Mesendoderm (in vitro differentiated cells): Measurements from ENCODE around the gene TNNI2.

Experiments used
- DNase-seq: peaks from one replicate; pipeline ENCODE4 v3.0.0; 2013
- H2AK5ac ChIP-seq: 2 replicates; pipeline ENCODE4 v1.6.1; 2013; ENCODE audit warnings: low read length, inconsistent platforms
- H2BK120ac ChIP-seq: 2 replicates; pipeline ENCODE4 v1.6.1; 2013; ENCODE audit warnings: low read depth, mild to moderate bottlenecking, low read length, moderate library complexity, mixed read lengths
- H2BK15ac ChIP-seq: replicated peaks from 2 replicates; pipeline ENCODE4 v1.6.1; 2013; ENCODE audit warnings: low read depth, mild to moderate bottlenecking, moderate library complexity
- H2BK5ac ChIP-seq: 2 replicates; pipeline ENCODE4 v1.6.1; 2013; ENCODE audit warnings: low read length, inconsistent platforms
- H3K18ac ChIP-seq: 2 replicates; pipeline ENCODE4 v1.6.1; 2013; ENCODE audit warnings: mild to moderate bottlenecking, low read length, mixed read lengths
- H3K23ac ChIP-seq: one replicate; pipeline ENCODE4 v1.6.1; 2013; ENCODE audit warnings: low read length
- H3K27ac ChIP-seq: 2 replicates; pipeline ENCODE4 v1.5.1; 2013; ENCODE audit warnings: low read depth, mild to moderate bottlenecking, inconsistent platforms, low read length, moderate library complexity
- H3K27me3 ChIP-seq: 2 replicates; pipeline ENCODE4 v1.6.1; 2013; ENCODE audit warnings: low read length, control low read depth, mild to moderate bottlenecking, inconsistent platforms; ENCODE audit not compliant: insufficient read depth, poor library complexity
- H3K36me3 ChIP-seq: 2 replicates; pipeline ENCODE4 v1.6.1; 2013; ENCODE audit warnings: low read length, inconsistent platforms; ENCODE audit not compliant: control insufficient read depth, insufficient read depth
- H3K4ac ChIP-seq: one replicate; pipeline ENCODE4 v1.6.1; 2013; ENCODE audit warnings: low read depth, mild to moderate bottlenecking, low read length, moderate library complexity
- H3K4me1 ChIP-seq: 2 replicates; pipeline ENCODE4 v1.6.1; 2013; ENCODE audit warnings: low read depth, low read length, inconsistent platforms; ENCODE audit not compliant: control insufficient read depth
- H3K4me2 ChIP-seq: 2 replicates; pipeline ENCODE4 v1.6.1; 2013; ENCODE audit warnings: low read length
- H3K4me3 ChIP-seq: 2 replicates; pipeline ENCODE4 v1.5.1; 2013; ENCODE audit warnings: mild to moderate bottlenecking, low read length
- H3K56ac ChIP-seq: one replicate; pipeline ENCODE4 v1.6.1; 2013; ENCODE audit warnings: low read length
- H3K79me1 ChIP-seq: 2 replicates; pipeline ENCODE4 v1.6.1; 2013; ENCODE audit warnings: low read length, inconsistent platforms
- H3K79me2 ChIP-seq: 2 replicates; pipeline ENCODE4 v1.6.1; 2013; ENCODE audit warnings: mild to moderate bottlenecking, low read length; ENCODE audit not compliant: control insufficient read depth, insufficient read depth
- H3K9ac ChIP-seq: 2 replicates; pipeline ENCODE4 v1.6.1; 2013; ENCODE audit warnings: low read length, inconsistent platforms
- H4K5ac ChIP-seq: one replicate; pipeline ENCODE4 v1.6.1; 2013; ENCODE audit warnings: low read length
- H4K8ac ChIP-seq: one replicate; pipeline ENCODE4 v1.6.1; 2013; ENCODE audit warnings: low read depth, mild to moderate bottlenecking, control low read depth, low read length, moderate library complexity
- WGBS: extraction: QIAGEN DNeasy Blood & Tissue Kit; methylation state at CpG from one replicate; pipeline ENCODE4 v1.1.7; 2013; ENCODE audit warnings: low lambda C conversion rate, missing lambda C conversion rate; ENCODE audit not compliant: insufficient coverage; ENCODE audit errors: extremely low coverage; 5-methylcytosine and 5-hydroxymethylcytosine counted together

Gene TNNI2

GRCh38 chr11:1845561-1846452, 7.0 kb downstream of the TNNI2 start:
- no peaks in the 10 kb centered on the region for H3K4me1 ChIP-seq
- no peak overlapping the region for H2BK120ac ChIP-seq
- H3K27me3 ChIP-seq: no peaks in the 10 kb centered on the region
- H3K9ac ChIP-seq: no peak overlapping the region
- no CpG with 5 or more reads among the region's 21 CpGs for WGBS
- H3K4me2 ChIP-seq: no peak overlapping the region
- H3K36me3 ChIP-seq: no peaks in the 10 kb centered on the region
- H3K56ac ChIP-seq: no peak overlapping the region
- no peak overlapping the region for H3K4ac ChIP-seq
- no peak overlapping the region for H3K18ac ChIP-seq
- H3K79me2 ChIP-seq: no peaks in the 10 kb centered on the region
- no peak overlapping the region for H4K8ac ChIP-seq
- H2BK5ac ChIP-seq: no peak overlapping the region
- H2AK5ac ChIP-seq: no peak overlapping the region
- H3K27ac ChIP-seq: no peak overlapping the region
- no peak overlapping the region for H3K4me3 ChIP-seq
- H2BK15ac ChIP-seq: no peak overlapping the region
- H3K23ac ChIP-seq: no peak overlapping the region
- no peak overlapping the region for H4K5ac ChIP-seq
- no peaks in the 10 kb centered on the region for H3K79me1 ChIP-seq
- DNase-seq: no peak

GRCh38 chr11:1846453-1846932, 7.7 kb downstream of the TNNI2 start:
- Histone ChIP-seq H3K27ac (no peak overlapping the region), H4K5ac (no peak overlapping the region), H2BK120ac (no peak overlapping the region), H2AK5ac (no peak overlapping the region), H3K23ac (no peak overlapping the region), H2BK5ac (no peak overlapping the region), H3K4ac (no peak overlapping the region), H3K4me1 (no peaks in the 10 kb centered on the region), H3K56ac (no peak overlapping the region), H3K79me1 (no peaks in the 10 kb centered on the region), H2BK15ac (no peak overlapping the region), H3K27me3 (no peaks in the 10 kb centered on the region), H3K4me2 (no peak overlapping the region), H3K4me3 (no peak overlapping the region), H4K8ac (no peak overlapping the region), H3K36me3 (no peaks in the 10 kb centered on the region), H3K9ac (no peak overlapping the region), H3K18ac (no peak overlapping the region), H3K79me2 (no peaks in the 10 kb centered on the region)
- DNase-seq: no peak
- WGBS: no CpG with 5 or more reads among the region's 9 CpGs

DNA sequence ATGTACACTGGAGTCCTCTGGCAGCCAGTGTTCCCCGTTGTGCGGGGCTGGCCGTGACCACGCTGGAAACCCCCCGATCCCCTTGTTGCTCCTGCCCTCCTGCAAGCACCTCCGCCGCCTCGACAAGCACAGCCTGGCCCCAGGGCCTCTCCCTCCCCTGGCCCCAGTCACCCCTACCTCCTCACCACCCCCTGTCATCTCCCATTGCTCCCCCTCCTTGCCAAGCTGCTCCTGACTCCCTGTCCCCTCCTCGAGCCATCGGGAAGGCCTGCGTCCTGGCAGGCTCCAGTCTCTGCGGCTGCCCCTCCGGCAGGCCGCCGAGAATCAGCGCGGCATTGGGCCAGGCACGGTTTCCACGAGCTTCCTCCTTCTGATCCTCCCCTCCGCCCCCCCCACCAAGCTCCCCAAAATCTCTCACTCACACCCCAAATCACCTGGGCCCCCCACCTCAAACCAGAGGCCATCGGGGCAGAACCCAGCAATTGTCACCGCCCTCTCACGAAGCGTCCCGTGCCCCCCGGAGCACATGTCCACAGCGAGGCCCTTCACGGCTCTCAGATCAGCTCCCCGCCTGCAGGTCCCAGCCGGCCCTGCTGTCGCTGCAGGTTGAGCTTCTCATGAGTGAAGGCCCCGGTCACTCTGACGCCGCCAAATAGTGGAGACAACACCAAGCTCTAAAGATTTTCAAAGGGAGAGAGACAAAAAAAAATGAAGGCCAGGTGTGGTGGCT, 8.4 kb downstream of the TNNI2 start:
- no peak overlapping the region for H4K8ac ChIP-seq
- H4K5ac ChIP-seq: no peak overlapping the region
- H3K79me2 ChIP-seq: no peaks in the 10 kb centered on the region
- no peak overlapping the region for H3K4me2 ChIP-seq
- no peak overlapping the region for H3K56ac ChIP-seq
- no peaks in the 10 kb centered on the region for H3K36me3 ChIP-seq
- H2BK5ac ChIP-seq: no peak overlapping the region
- no peak overlapping the region for H3K23ac ChIP-seq
- H3K9ac ChIP-seq: no peak overlapping the region
- no peaks in the 10 kb centered on the region for H3K27me3 ChIP-seq
- no peaks in the 10 kb centered on the region for H3K4me1 ChIP-seq
- H2AK5ac ChIP-seq: no peak overlapping the region
- H3K4ac ChIP-seq: no peak overlapping the region
- no peaks in the 10 kb centered on the region for H3K79me1 ChIP-seq
- H3K27ac ChIP-seq: no peak overlapping the region
- no peak overlapping the region for H3K4me3 ChIP-seq
- DNase-seq: no peak
- H2BK15ac ChIP-seq: no peak overlapping the region
- no peak overlapping the region for H2BK120ac ChIP-seq
- no CpG with 5 or more reads among the region's 34 CpGs for WGBS
- H3K18ac ChIP-seq: no peak overlapping the region

DNA sequence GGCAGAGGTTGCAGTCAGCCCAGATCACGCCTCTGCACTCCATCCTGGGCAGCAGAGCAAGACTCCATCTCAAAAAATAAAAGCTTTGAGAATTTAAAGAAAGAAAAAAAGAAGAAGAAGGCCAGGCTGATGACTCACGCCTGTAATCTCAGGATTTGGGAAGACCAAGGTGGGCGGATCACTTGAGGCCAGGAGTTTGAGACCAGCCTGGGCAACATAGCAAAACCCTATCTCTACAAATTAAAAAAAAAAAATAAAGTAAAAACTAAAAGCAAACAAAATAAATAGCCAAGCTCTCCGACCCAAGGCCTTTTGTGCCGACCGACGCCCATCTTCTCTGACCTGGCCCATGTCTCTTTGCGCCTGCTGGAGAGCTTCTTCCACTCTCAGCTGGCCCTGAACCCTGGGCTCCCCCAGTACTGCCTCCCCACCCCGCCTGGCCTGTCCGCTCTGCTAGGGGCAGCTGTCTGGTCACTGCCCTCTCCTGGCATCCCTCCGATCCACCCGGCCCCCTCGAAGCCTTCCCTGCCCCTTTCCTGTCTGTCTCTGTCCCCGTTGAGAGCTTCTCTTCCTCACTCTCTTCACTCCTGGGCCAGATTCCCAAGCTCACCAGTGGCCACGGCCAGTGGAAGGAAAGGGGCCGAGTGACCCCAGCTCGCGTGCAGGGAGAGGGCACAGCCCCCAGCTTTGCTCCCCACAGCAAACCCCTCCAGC, 9.3 kb downstream of the TNNI2 start:
- H4K5ac ChIP-seq: no peak overlapping the region
- H3K23ac ChIP-seq: no peak overlapping the region
- H3K27me3 ChIP-seq: no peaks in the 10 kb centered on the region
- H4K8ac ChIP-seq: no peak overlapping the region
- H3K36me3 ChIP-seq: no peaks in the 10 kb centered on the region
- no peaks in the 10 kb centered on the region for H3K4me1 ChIP-seq
- no peak overlapping the region for H3K4ac ChIP-seq
- H2BK120ac ChIP-seq: no peak overlapping the region
- no peak overlapping the region for H3K9ac ChIP-seq
- no peak overlapping the region for H2AK5ac ChIP-seq
- no peaks in the 10 kb centered on the region for H3K79me1 ChIP-seq
- no peak overlapping the region for H2BK5ac ChIP-seq
- no peak overlapping the region for H3K18ac ChIP-seq
- DNase-seq: no peak
- no peak overlapping the region for H3K4me2 ChIP-seq
- no peak overlapping the region for H2BK15ac ChIP-seq
- WGBS: no CpG with 5 or more reads among the region's 18 CpGs
- no peak overlapping the region for H3K27ac ChIP-seq
- H3K4me3 ChIP-seq: no peak overlapping the region
- H3K56ac ChIP-seq: no peak overlapping the region
- no peaks in the 10 kb centered on the region for H3K79me2 ChIP-seq

GRCh38 chr11:1848640-1849430, 10.1 kb downstream of the TNNI2 start:
- no peaks in the 10 kb centered on the region for H3K4me1 ChIP-seq
- no peak overlapping the region for H2BK15ac ChIP-seq
- no peaks in the 10 kb centered on the region for H3K79me2 ChIP-seq
- no peak overlapping the region for H3K27ac ChIP-seq
- H2BK5ac ChIP-seq: no peak overlapping the region
- no peak for DNase-seq
- no peaks in the 10 kb centered on the region for H3K27me3 ChIP-seq
- no peak overlapping the region for H3K9ac ChIP-seq
- no peak overlapping the region for H2BK120ac ChIP-seq
- H3K79me1 ChIP-seq: no peaks in the 10 kb centered on the region
- H3K18ac ChIP-seq: no peak overlapping the region
- no peak overlapping the region for H3K23ac ChIP-seq
- H2AK5ac ChIP-seq: no peak overlapping the region
- no CpG with 5 or more reads among the region's 19 CpGs for WGBS
- H3K56ac ChIP-seq: no peak overlapping the region
- no peak overlapping the region for H3K4ac ChIP-seq
- H4K5ac ChIP-seq: no peak overlapping the region
- no peaks in the 10 kb centered on the region for H3K36me3 ChIP-seq
- H3K4me2 ChIP-seq: no peak overlapping the region
- H4K8ac ChIP-seq: no peak overlapping the region
- no peak overlapping the region for H3K4me3 ChIP-seq
